Subcutaneous abdominal adipose tissue (tissue), 5 donors: ENCODE measurements around the gene SLX4.
"Not testable (repeated sequence)": the region's sequence is repeated elsewhere in the genome, so short reads cannot be mapped to it uniquely, and the experiment has no call there.

Source experiments
- H3K27ac ChIP-seq: one replicate; pipeline ENCODE4 v1.7.0; 2013; ENCODE audit warnings: low read depth, mild to moderate bottlenecking, inconsistent platforms, low read length, moderate library complexity
- H3K27me3 ChIP-seq, 5 donors: one replicate each; pipeline ENCODE4 v1.7.0; 2013; ENCODE audit warnings: low read length in 5 of 5, inconsistent platforms in 1 of 5; ENCODE audit not compliant: control insufficient read depth in 5 of 5, insufficient read depth in 4 of 5
- H3K36me3 ChIP-seq, 5 donors: one replicate each; pipeline ENCODE4 v1.7.0; 2013; ENCODE audit warnings: low read length in 5 of 5; ENCODE audit not compliant: control insufficient read depth in 5 of 5, insufficient read depth in 5 of 5
- H3K4me1 ChIP-seq, 5 donors: one replicate each; pipeline ENCODE4 v1.7.0; 2013; ENCODE audit warnings: low read length in 5 of 5, mild to moderate bottlenecking in 3 of 5, moderate library complexity in 1 of 5; ENCODE audit not compliant: control insufficient read depth in 5 of 5, insufficient read depth in 5 of 5
- H3K4me3 ChIP-seq, 5 donors: one replicate each; pipeline ENCODE4 v1.7.0; 2013; ENCODE audit warnings: low read length in 5 of 5, low read depth in 1 of 5
- H3K9ac ChIP-seq, 5 donors: one replicate each; pipeline ENCODE4 v1.7.0; 2013; ENCODE audit warnings: low read length in 5 of 5, mild to moderate bottlenecking in 4 of 5, moderate library complexity in 3 of 5
- H3K9me3 ChIP-seq, 5 donors: one replicate each; pipeline ENCODE4 v1.7.0; 2013; ENCODE audit warnings: low read length in 5 of 5; ENCODE audit not compliant: control insufficient read depth in 5 of 5
- donor health status: healthy.
- donor health status: healthy.
- donor health status: healthy.
- donor health status: healthy.
- donor health status: healthy.

Gene SLX4

DNA sequence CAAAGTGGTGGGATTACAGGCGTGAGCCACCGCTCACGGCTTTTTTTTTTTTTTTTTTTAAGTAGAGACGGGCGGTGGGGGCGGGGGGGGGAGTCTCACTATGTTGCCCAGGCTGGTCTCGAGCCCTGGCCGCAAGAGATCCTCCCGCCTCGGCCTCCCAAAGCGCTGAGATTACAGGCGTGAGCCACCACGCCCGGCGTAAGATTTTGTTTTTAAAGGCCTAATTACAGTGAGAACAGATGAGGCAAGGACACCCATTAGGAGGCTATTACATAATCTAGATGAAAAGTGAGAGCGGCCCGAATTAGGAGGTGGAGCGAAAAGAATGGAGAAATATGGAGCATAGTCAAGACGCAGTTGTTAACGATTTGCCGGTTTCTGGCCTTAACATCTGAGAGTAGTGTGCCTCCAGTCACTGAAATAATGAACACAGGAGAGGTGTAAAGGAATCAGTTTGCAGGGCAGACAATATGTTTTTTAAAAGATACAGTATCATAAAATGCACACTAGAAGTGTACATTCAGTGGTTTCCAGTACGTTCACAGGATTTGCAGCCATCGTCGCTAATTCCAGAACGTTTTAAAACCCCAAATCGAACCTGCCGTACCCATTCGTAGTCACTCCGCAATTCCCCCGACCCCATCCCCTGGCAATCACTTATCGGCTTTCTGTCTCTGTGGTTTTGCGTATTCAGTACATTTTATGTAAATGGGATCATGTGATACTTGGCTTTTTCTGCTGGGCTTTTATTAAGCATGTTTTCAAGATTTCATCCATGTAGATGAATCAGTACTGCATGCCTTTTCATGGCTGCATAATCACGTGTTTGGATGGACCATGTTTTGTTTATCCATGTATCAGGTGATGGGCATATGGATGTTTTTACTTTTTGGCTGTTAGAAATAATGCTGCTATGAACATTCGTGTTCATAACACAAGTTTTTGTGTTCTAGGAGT, 1.4 kb upstream of the SLX4 start:
- Histone ChIP-seq H3K27me3 (no peaks in the 10 kb centered on the region), H3K9me3 (no peaks in the 10 kb centered on the region), H3K4me3 (peak overlapping the region; percentile 82 to 97 (median 93)), H3K4me1 (peaks cover 0 to 29% (median 23%) of the 10 kb centered on the region in 5 donors), H3K27ac (peak overlapping the region; percentile 81), H3K36me3 (peaks cover 0 to 4% (median 3%) of the 10 kb centered on the region in 5 donors), H3K9ac (peak overlapping the region in 4 of 5 donors; percentile 28 to 98 (median 96))

DNA sequence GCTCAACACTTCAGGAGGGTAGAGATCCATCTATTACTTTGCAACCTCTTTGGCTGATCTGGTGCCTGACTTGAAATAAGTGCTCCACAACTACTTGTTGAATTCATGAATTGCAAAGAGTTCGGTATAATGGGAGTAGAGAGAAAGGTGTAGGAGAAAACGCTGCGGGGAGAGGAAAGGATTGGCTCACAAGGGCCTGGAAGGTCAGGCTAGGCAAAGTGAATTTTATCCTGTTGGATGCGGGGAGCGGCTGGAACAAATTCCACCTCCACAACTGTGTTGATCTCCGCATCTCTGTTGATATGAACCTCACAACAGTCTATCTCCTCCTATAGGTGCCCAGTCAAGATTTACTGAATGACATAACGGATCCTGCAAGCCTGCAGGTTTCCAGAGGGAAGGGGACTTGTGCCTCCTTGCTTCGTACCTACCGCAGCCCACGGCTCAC, 684 bp downstream of the SLX4 start:
- H3K27me3 ChIP-seq, result no peaks in the 10 kb centered on the region
- H3K27ac ChIP-seq, result peak overlapping the region; percentile 65

DNA sequence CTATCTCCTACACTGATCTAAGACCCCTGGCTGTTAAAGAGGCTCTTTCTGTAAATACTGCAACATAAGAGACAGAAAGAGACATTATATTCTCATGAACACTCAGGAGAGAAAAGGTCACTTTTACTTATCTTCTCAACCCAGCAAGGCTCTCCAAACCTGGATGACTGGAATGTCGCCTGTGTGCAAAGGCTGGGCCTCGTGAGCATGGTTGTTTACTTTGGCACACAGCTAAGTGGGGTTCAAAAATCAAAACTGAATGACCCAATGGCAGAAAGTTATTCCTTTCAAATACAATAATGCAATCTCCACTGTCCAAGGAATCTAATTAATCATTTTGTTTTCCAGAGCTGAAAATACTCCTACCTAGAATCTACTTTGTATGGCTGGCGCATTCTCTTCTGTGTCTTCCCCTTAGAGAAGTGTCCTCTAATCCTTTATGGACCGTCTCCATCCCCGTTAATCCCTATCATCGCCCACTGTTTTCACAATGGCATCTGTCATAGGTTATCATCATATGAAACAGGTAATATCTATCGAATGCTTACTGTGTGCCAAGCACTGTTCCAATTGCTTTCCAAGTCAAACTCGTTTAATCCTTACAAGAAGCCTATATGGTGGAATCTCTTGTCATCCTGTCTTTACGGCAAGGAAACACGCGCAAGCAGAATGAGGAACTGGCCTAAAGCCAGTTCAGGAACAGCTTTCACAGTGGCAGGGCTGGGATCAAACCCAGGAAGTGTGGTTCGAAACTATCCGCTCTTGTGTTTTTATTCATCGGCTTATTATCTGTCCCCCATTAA, 1.3 kb downstream of the SLX4 start:
- Histone ChIP-seq H3K9ac (peak overlapping the region in 4 of 5 donors; percentile 63 to 98 (median 94)), H3K27ac (no peak overlapping the region)

More for the DNA sequence above, 684 bp downstream of the SLX4 start:
- H3K9ac ChIP-seq, result peak overlapping the region; percentile 63 to 98 (median 95)
- peaks cover 0 to 4% (median 3%) of the 10 kb centered on the region in 5 donors for H3K36me3 ChIP-seq
- no peaks in the 10 kb centered on the region for H3K9me3 ChIP-seq
- H3K4me3 ChIP-seq, result peak overlapping the region; percentile 82 to 97 (median 89)
- H3K4me1 ChIP-seq, result peaks cover 0 to 29% (median 23%) of the 10 kb centered on the region in 5 donors

DNA sequence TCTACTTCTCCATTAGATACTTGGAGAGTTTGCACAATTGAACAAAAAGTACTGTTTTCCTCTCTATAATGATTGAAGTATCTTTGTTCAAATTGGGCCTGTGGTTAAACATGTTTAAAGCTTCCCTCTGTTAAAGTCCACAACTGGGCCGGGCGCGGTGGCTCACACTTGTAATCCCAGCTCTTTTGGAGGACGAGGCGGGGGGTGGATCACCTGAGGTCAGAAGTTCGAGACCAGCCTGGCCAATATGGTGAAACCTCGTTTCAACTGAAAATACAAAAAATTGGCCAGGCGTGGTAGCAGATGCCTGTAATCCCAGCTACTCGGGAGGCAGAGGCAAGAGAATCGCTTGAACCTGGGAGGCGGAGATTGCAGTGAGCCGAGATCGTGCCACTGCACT, 2.4 kb downstream of the SLX4 start:
- peaks cover 0 to 29% (median 23%) of the 10 kb centered on the region in 5 donors for H3K4me1 ChIP-seq
- H3K9me3 ChIP-seq, H3K36me3 ChIP-seq, H3K9ac ChIP-seq, H3K27me3 ChIP-seq, H3K27ac ChIP-seq, H3K4me3 ChIP-seq: not testable (repeated sequence)

More for the DNA sequence above, 1.3 kb downstream of the SLX4 start:
- peaks cover 0 to 1% (median 0%) of the 10 kb centered on the region in 5 donors for H3K36me3 ChIP-seq
- H3K4me3 ChIP-seq, result peak overlapping the region; percentile 82 to 97 (median 89)
- no peaks in the 10 kb centered on the region for H3K9me3 ChIP-seq
- no peaks in the 10 kb centered on the region for H3K27me3 ChIP-seq
- peaks cover 0 to 29% (median 23%) of the 10 kb centered on the region in 5 donors for H3K4me1 ChIP-seq

DNA sequence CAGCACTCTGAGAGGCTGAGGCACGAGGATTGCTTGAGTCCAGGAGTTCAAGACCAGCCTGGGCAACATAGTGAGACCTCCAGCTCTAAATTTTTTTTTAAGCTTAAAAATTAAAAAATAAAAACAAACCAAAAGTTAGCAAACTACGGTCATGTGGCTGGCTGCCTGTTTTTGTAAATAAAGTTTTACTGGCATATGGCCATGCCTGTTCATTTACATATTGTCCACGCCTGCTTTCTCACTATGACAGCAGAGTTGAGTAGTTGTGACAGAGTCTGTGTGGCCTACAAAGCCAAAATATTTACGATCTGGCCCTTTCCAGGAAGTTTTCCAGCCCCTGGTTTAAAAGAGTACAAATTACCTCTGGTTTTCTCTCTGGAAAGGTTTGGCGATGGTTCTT, 3.3 kb downstream of the SLX4 start:
- Histone ChIP-seq H3K4me3 (no peak overlapping the region), H3K27me3 (no peaks in the 10 kb centered on the region), H3K4me1 (peaks cover 0 to 24% (median 21%) of the 10 kb centered on the region in 5 donors), H3K9me3 (no peaks in the 10 kb centered on the region), H3K27ac (no peak overlapping the region), H3K36me3 (peaks cover 0 to 10% (median 3%) of the 10 kb centered on the region in 5 donors), H3K9ac (no peak overlapping the region)

DNA sequence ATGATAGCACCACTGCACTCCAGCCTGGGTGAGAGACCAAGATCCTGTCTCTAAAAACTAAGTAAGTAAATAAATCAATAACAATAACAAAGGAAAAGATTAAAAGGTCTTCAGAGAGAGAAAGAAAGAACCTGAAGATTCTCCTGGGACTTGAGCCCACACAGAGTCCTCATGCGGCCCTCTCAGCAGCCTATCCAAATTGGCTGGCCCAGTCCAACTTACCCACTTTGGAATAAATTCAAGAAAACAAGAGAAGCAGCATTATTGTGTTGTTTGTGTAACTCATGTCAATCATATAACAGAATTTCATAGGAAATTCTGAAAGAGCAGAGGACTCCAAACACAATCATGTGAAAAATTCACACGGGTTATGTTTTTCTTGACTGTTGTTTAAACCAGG, 3.8 kb downstream of the SLX4 start:
- Histone ChIP-seq H3K9me3 (no peaks in the 10 kb centered on the region), H3K4me1 (peaks cover 0 to 20% (median 17%) of the 10 kb centered on the region in 5 donors), H3K27me3 (no peaks in the 10 kb centered on the region), H3K36me3 (peaks cover 0 to 14% (median 6%) of the 10 kb centered on the region in 5 donors), H3K4me3 (no peak overlapping the region), H3K27ac (no peak overlapping the region), H3K9ac (no peak overlapping the region)

DNA sequence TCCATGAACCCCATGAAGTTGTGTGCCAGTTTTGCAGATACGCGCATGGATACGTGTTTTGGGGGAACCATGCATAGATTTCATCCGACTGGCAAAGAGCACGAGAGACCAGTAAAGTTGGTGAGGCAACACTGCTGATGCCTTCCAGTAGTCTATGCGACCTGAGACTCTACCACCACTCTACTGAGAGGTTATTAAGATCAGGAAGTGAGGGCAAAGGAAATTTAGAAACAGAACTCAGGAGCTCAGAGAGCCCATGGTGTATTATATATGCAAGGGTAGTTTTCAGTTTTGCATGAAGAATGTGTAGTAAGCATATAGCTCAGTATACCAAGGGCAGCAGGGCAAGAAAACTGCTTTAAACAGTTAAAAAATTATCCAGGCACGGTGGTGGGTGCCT, 4.2 kb downstream of the SLX4 start:
- H3K27me3 ChIP-seq, result no peaks in the 10 kb centered on the region
- H3K4me3 ChIP-seq, result no peak overlapping the region
- no peak overlapping the region for H3K9ac ChIP-seq
- H3K9me3 ChIP-seq, result no peaks in the 10 kb centered on the region
- H3K4me1 ChIP-seq, result peaks cover 0 to 16% (median 13%) of the 10 kb centered on the region in 5 donors
- H3K36me3 ChIP-seq, result peaks cover 0 to 19% (median 11%) of the 10 kb centered on the region in 5 donors
- no peak overlapping the region for H3K27ac ChIP-seq

DNA sequence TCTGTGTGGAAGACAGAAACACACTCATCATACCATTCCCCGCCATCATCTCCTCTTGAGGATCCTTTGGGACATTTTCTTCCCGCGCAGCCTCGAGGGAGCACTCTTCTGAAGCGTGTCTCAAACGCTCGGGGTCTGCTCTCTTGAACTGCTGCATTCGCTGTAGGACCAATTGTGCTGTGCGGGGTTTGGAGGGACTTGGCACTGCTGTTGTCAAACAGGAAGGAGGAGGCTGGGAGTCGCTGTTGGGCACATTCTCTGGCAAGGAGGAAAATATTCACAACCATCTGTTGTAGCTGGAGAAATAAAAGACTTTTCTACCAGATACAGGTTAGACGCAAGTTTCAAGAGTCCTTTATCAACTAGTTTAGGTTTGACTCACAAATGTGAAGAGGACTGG, 5.0 kb downstream of the SLX4 start:
- H3K27ac ChIP-seq, result no peak overlapping the region
- peaks cover 0 to 25% (median 18%) of the 10 kb centered on the region in 5 donors for H3K36me3 ChIP-seq
- no peak overlapping the region for H3K9ac ChIP-seq
- H3K4me1 ChIP-seq, result peaks cover 0 to 11% (median 9%) of the 10 kb centered on the region in 5 donors
- H3K27me3 ChIP-seq, result no peaks in the 10 kb centered on the region
- H3K9me3 ChIP-seq, result no peaks in the 10 kb centered on the region
- H3K4me3 ChIP-seq, result no peak overlapping the region

DNA sequence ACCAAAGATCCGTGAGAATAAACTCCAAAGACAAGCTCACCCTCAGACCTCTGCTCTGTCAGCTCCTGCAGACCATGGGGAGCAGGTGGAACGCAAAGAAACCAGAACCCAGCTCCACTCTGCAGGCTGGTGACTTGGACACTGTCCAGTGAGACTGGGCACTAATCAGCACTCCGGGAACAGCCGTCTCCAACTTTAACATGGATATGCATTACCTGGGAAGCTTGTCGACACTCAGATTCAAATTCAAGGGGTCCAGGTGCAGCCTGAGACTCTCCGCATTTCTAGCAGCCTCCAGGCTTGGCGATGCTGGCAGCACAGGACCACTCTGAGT, 9.1 kb downstream of the SLX4 start:
- peaks cover 0 to 2% (median 0%) of the 10 kb centered on the region in 5 donors for H3K9me3 ChIP-seq
- peaks cover 0 to 44% (median 22%) of the 10 kb centered on the region in 5 donors for H3K36me3 ChIP-seq

More for the DNA sequence above, 9.1 kb downstream of the SLX4 start:
- Histone ChIP-seq H3K4me3 (no peak overlapping the region), H3K9ac (no peak overlapping the region), H3K4me1 (no peaks in the 10 kb centered on the region), H3K27ac (no peak overlapping the region), H3K27me3 (no peaks in the 10 kb centered on the region)
